RKO (cell line): Measurements from ENCODE around the gene DESI2.
"Not testable (repeated sequence)": the region's sequence is repeated elsewhere in the genome, so short reads cannot be mapped to it uniquely, and the experiment has no call there.

Experiments
- DNase-seq: peaks from one replicate; pipeline ENCODE4 v3.0.0-alpha.2; 2016; ENCODE audit warnings: low spot score

Gene DESI2

GRCh38 chr1:244705261-244706234, 52.6 kb downstream of the DESI2 start:
- DNase-seq: no peak

- no peak for DNase-seq
Observed at GRCh38 chr1:244709076-244709475, 56.1 kb downstream of the DESI2 start.

- no peak for DNase-seq
Observed at GRCh38 chr1:244709476-244710368, 56.8 kb downstream of the DESI2 start.

- no peak for DNase-seq
Observed at GRCh38 chr1:244710474-244711062, 57.6 kb downstream of the DESI2 start.

- DNase-seq: no peak
Observed at GRCh38 chr1:244712669-244713068, 59.7 kb downstream of the DESI2 start.

- no peak for DNase-seq
Observed at GRCh38 chr1:244713332-244713731, 60.4 kb downstream of the DESI2 start.

GRCh38 chr1:244727871-244728474, 75.0 kb downstream of the DESI2 start:
- DNase-seq: no peak

- DNase-seq: no peak
Observed at GRCh38 chr1:244730153-244730933, 77.4 kb downstream of the DESI2 start.

- DNase-seq: no peak
Observed at GRCh38 chr1:244730934-244731434, 78.1 kb downstream of the DESI2 start.

GRCh38 chr1:244731651-244732050, 78.7 kb downstream of the DESI2 start:
- no peak for DNase-seq

GRCh38 chr1:244732851-244733450, 80.0 kb downstream of the DESI2 start:
- DNase-seq: no peak

- no peak for DNase-seq
Observed at GRCh38 chr1:244735404-244735803, 82.5 kb downstream of the DESI2 start.

GRCh38 chr1:244735876-244736561, 83.1 kb downstream of the DESI2 start:
- DNase-seq: no peak

- DNase-seq: not testable (repeated sequence)
Observed at GRCh38 chr1:244739140-244739539, 86.2 kb downstream of the DESI2 start.

- DNase-seq: peak; percentile 55
Observed at GRCh38 chr1:244740027-244740617, 87.2 kb downstream of the DESI2 start.

- DNase-seq: no peak
Observed at GRCh38 chr1:244741692-244742091, 88.8 kb downstream of the DESI2 start.

GRCh38 chr1:244749230-244750016, 96.5 kb downstream of the DESI2 start:
- DNase-seq: no peak

GRCh38 chr1:244751271-244751895, 98.5 kb downstream of the DESI2 start:
- DNase-seq: no peak
